Measurements from ENCODE around the gene PPP2R1A.

- TF ChIP-seq CTCF (IDR thresholded peaks at IDR 0.05) (no peak), POLR2A (IDR thresholded peaks at IDR 0.05) (no peak)
Observed at GRCh38 chr19:52190487-52191293, 838 bp downstream of the PPP2R1A start.
